ENCODE measurements around the gene NNT.

DNA sequence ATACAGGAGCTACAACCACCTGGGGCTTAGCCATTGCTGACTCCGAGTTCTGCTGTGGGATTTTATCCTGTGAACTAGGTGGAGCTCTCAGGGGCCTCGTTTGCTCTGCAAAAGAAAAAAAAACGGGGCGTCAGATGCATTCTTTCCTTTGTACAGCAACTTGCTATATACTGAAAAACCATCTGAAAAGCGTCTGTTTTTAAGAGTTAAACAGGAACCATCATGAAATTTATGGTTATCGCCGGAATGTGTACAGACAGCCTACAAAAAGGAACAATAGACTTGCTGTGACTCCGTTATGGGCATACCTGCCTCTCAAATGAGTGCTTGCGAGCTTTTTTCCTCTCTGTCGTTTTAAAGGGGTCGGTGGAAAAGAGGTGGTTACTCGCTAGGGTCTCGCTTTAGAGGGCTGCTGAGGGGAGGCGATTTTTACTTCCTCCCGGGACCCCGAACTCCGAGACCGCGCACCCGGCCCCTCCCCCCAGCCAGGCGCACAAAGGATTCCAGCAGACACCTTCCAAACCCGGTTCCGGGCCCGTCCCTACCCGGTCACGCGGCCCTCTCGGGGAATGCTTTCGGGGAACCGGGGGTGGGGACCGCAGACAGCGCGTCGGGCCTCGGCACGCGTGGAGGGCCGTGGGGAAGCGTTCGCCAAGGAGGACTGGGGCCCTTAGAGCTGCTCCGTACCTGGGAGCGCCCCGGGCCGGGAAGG lies 46.9 kb upstream of the NNT start:
- no peak for TF ChIP-seq MYC (IDR thresholded peaks at IDR 0.05; ENCODE audit: low read depth, low read length)
- TF ChIP-seq, protein P1, sequence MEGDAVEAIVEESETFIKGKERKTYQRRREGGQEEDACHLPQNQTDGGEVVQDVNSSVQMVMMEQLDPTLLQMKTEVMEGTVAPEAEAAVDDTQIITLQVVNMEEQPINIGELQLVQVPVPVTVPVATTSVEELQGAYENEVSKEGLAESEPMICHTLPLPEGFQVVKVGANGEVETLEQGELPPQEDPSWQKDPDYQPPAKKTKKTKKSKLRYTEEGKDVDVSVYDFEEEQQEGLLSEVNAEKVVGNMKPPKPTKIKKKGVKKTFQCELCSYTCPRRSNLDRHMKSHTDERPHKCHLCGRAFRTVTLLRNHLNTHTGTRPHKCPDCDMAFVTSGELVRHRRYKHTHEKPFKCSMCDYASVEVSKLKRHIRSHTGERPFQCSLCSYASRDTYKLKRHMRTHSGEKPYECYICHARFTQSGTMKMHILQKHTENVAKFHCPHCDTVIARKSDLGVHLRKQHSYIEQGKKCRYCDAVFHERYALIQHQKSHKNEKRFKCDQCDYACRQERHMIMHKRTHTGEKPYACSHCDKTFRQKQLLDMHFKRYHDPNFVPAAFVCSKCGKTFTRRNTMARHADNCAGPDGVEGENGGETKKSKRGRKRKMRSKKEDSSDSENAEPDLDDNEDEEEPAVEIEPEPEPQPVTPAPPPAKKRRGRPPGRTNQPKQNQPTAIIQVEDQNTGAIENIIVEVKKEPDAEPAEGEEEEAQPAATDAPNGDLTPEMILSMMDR (IDR thresholded peaks at IDR 0.05; ENCODE audit: low read depth, low read length): no peak

Measured in NB4 (cell line).